ENCODE data around the gene SLC8A2.
A peak's percentile ranks its signal among the peaks of the same experiment; 100 is the strongest.

SLC8A2 gene

GRCh38 chr19:47512183-47512947, 40.7 kb upstream of the SLC8A2 start:
- no peak overlapping the region for H2BK12ac ChIP-seq (ENCODE audit: low read length)
- H2AFZ ChIP-seq (ENCODE audit: insufficient read depth, low read length, poor library complexity) = no peak overlapping the region
- H3K4ac ChIP-seq (ENCODE audit: low read depth, low read length) = peak overlapping the region; percentile 84
- H4K91ac ChIP-seq (ENCODE audit: low read depth, low read length) = no peak overlapping the region
- peaks cover 13 to 18% of the 10 kb centered on the region in 2 experiments for H3K4me1 ChIP-seq (ENCODE audit: control insufficient read depth in 1 of 2, insufficient read depth in 2 of 2, low read length in 2 of 2)
- no peak overlapping the region for H3K9ac ChIP-seq (ENCODE audit: low read length)
- H3K9me3 ChIP-seq (ENCODE audit: insufficient read depth, low read depth, low read length) = no peaks in the 10 kb centered on the region
- no CpG with 5 or more reads among the region's 11 CpGs for WGBS (ENCODE audit: extremely low coverage, insufficient coverage, insufficient read length)
- H3K4me3 ChIP-seq (ENCODE audit: low read depth, low read length) = no peak overlapping the region
- no peak overlapping the region for H2AK5ac ChIP-seq (ENCODE audit: low read length)
- H3K23ac ChIP-seq (ENCODE audit: low read length) = no peak overlapping the region
- no peak overlapping the region for H2BK120ac ChIP-seq (ENCODE audit: insufficient read depth, low read length, poor library complexity)
- peaks cover 8% of the 10 kb centered on the region for H3K79me1 ChIP-seq (ENCODE audit: low read length)
- peaks cover 2 to 5% of the 10 kb centered on the region in 2 experiments for H3K36me3 ChIP-seq (ENCODE audit: control insufficient read depth in 1 of 2, insufficient read depth in 2 of 2, low read length in 2 of 2)
- no peak overlapping the region for H2BK5ac ChIP-seq (ENCODE audit: low read depth, low read length, poor library complexity)
- no peak for DNase-seq
- H3K79me2 ChIP-seq (ENCODE audit: control insufficient read depth, insufficient read depth, low read length, poor library complexity) = peaks cover 23% of the 10 kb centered on the region
- H4K8ac ChIP-seq (ENCODE audit: low read depth, low read length) = no peak overlapping the region
- H3K27me3 ChIP-seq (ENCODE audit: insufficient read depth, low read length) = no peaks in the 10 kb centered on the region
- H3K14ac ChIP-seq (ENCODE audit: low read length) = no peak overlapping the region
- H3K27ac ChIP-seq (ENCODE audit: low read depth, low read length) = no peak overlapping the region
- H3K4me2 ChIP-seq (ENCODE audit: low read length) = no peak overlapping the region
- no peak overlapping the region for H4K12ac ChIP-seq (ENCODE audit: low read depth, low read length)
- H3K18ac ChIP-seq (ENCODE audit: low read length) = no peak overlapping the region

- Histone ChIP-seq H2BK12ac (ENCODE audit: low read length) (no peak overlapping the region), H3K4ac (ENCODE audit: low read depth, low read length) (peak overlapping the region; percentile 38), H3K14ac (ENCODE audit: low read length) (no peak overlapping the region), H3K79me2 (ENCODE audit: control insufficient read depth, insufficient read depth, low read length, poor library complexity) (peaks cover 23% of the 10 kb centered on the region), H3K4me3 (ENCODE audit: low read depth, low read length) (no peak overlapping the region), H3K9me3 (ENCODE audit: insufficient read depth, low read depth, low read length) (no peaks in the 10 kb centered on the region), H4K12ac (ENCODE audit: low read depth, low read length) (no peak overlapping the region), H4K91ac (ENCODE audit: low read depth, low read length) (no peak overlapping the region), H3K23ac (ENCODE audit: low read length) (no peak overlapping the region), H4K8ac (ENCODE audit: low read depth, low read length) (no peak overlapping the region), H2BK120ac (ENCODE audit: insufficient read depth, low read length, poor library complexity) (no peak overlapping the region), H2BK5ac (ENCODE audit: low read depth, low read length, poor library complexity) (no peak overlapping the region), H3K27ac (ENCODE audit: low read depth, low read length) (no peak overlapping the region), H2AK5ac (ENCODE audit: low read length) (no peak overlapping the region), H2AFZ (ENCODE audit: insufficient read depth, low read length, poor library complexity) (no peak overlapping the region), H3K27me3 (ENCODE audit: insufficient read depth, low read length) (no peaks in the 10 kb centered on the region), H3K4me2 (ENCODE audit: low read length) (no peak overlapping the region), H3K9ac (ENCODE audit: low read length) (no peak overlapping the region), H3K18ac (ENCODE audit: low read length) (no peak overlapping the region), H3K36me3 (ENCODE audit: control insufficient read depth in 1 of 2, insufficient read depth in 2 of 2, low read length in 2 of 2) (peaks cover 2 to 5% of the 10 kb centered on the region in 2 experiments), H3K79me1 (ENCODE audit: low read length) (peaks cover 8% of the 10 kb centered on the region), H3K4me1 (ENCODE audit: control insufficient read depth in 1 of 2, insufficient read depth in 2 of 2, low read length in 2 of 2) (peaks cover 17 to 22% of the 10 kb centered on the region in 2 experiments)
- DNase-seq = peak in 1 of 2 donors; percentile 4
- whole genome bisulfite sequencing (ENCODE audit: extremely low coverage, insufficient coverage, insufficient read length) = no CpG with 5 or more reads among the region's 7 CpGs
Measured at GRCh38 chr19:47511681-47512080, 40.0 kb upstream of the SLC8A2 start.

DNA sequence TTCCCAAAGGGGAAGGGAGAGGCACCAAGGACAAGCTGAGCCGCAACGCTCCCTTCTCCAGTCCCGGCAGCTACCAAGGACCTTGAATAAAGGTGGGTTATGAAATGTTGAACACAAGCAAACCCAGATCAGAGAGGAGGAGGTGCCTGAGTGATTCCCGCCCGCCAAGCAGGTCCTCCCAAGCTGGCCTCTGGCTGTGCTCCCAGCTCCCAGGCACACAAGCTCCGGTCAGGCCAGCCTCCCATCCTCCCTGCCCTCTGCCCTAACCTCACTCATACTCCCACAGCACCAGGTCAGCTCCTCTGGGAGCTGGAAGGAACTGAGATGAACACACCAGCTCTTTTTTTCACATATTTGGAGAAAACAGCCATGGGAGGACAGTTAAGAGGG, 39.4 kb upstream of the SLC8A2 start:
- Histone ChIP-seq H3K18ac (ENCODE audit: low read length) (no peak overlapping the region), H3K4me2 (ENCODE audit: low read length) (no peak overlapping the region), H3K27ac (ENCODE audit: low read depth, low read length) (no peak overlapping the region), H2AFZ (ENCODE audit: insufficient read depth, low read length, poor library complexity) (no peak overlapping the region), H3K4me1 (ENCODE audit: control insufficient read depth in 1 of 2, insufficient read depth in 2 of 2, low read length in 2 of 2) (peaks cover 17 to 22% of the 10 kb centered on the region in 2 experiments), H3K9ac (ENCODE audit: low read length) (no peak overlapping the region), H3K79me1 (ENCODE audit: low read length) (peaks cover 8% of the 10 kb centered on the region), H2BK5ac (ENCODE audit: low read depth, low read length, poor library complexity) (no peak overlapping the region), H3K4me3 (ENCODE audit: low read depth, low read length) (no peak overlapping the region), H3K14ac (ENCODE audit: low read length) (no peak overlapping the region), H3K79me2 (ENCODE audit: control insufficient read depth, insufficient read depth, low read length, poor library complexity) (peaks cover 23% of the 10 kb centered on the region), H2AK5ac (ENCODE audit: low read length) (no peak overlapping the region), H3K4ac (ENCODE audit: low read depth, low read length) (peak overlapping the region; percentile 72), H4K91ac (ENCODE audit: low read depth, low read length) (no peak overlapping the region), H3K36me3 (ENCODE audit: control insufficient read depth in 1 of 2, insufficient read depth in 2 of 2, low read length in 2 of 2) (peaks cover 2 to 9% of the 10 kb centered on the region in 2 experiments), H3K23ac (ENCODE audit: low read length) (no peak overlapping the region), H2BK12ac (ENCODE audit: low read length) (no peak overlapping the region), H2BK120ac (ENCODE audit: insufficient read depth, low read length, poor library complexity) (no peak overlapping the region), H3K27me3 (ENCODE audit: insufficient read depth, low read length) (no peaks in the 10 kb centered on the region), H3K9me3 (ENCODE audit: insufficient read depth, low read depth, low read length) (no peaks in the 10 kb centered on the region), H4K12ac (ENCODE audit: low read depth, low read length) (no peak overlapping the region), H4K8ac (ENCODE audit: low read depth, low read length) (no peak overlapping the region)
- DNase-seq = no peak
- no CpG with 5 or more reads among the region's 6 CpGs for WGBS (ENCODE audit: extremely low coverage, insufficient coverage, insufficient read length)

GRCh38 chr19:47510516-47511127, 38.9 kb upstream of the SLC8A2 start:
- Histone ChIP-seq H3K9ac (ENCODE audit: low read length) (no peak overlapping the region), H3K4me2 (ENCODE audit: low read length) (no peak overlapping the region), H3K4me3 (ENCODE audit: low read depth, low read length) (no peak overlapping the region), H2BK120ac (ENCODE audit: insufficient read depth, low read length, poor library complexity) (no peak overlapping the region), H3K79me2 (ENCODE audit: control insufficient read depth, insufficient read depth, low read length, poor library complexity) (peaks cover 23% of the 10 kb centered on the region), H3K36me3 (ENCODE audit: control insufficient read depth in 1 of 2, insufficient read depth in 2 of 2, low read length in 2 of 2) (peaks cover 4 to 10% of the 10 kb centered on the region in 2 experiments), H2BK5ac (ENCODE audit: low read depth, low read length, poor library complexity) (no peak overlapping the region), H3K14ac (ENCODE audit: low read length) (no peak overlapping the region), H2BK12ac (ENCODE audit: low read length) (no peak overlapping the region), H3K4me1 (ENCODE audit: control insufficient read depth in 1 of 2, insufficient read depth in 2 of 2, low read length in 2 of 2) (peaks cover 17 to 22% of the 10 kb centered on the region in 2 experiments), H4K91ac (ENCODE audit: low read depth, low read length) (no peak overlapping the region), H3K79me1 (ENCODE audit: low read length) (peaks cover 7% of the 10 kb centered on the region), H3K9me3 (ENCODE audit: insufficient read depth, low read depth, low read length) (no peaks in the 10 kb centered on the region), H3K23ac (ENCODE audit: low read length) (no peak overlapping the region), H3K27me3 (ENCODE audit: insufficient read depth, low read length) (no peaks in the 10 kb centered on the region), H3K4ac (ENCODE audit: low read depth, low read length) (peak overlapping the region; percentile 72), H3K18ac (ENCODE audit: low read length) (no peak overlapping the region), H2AK5ac (ENCODE audit: low read length) (no peak overlapping the region), H4K8ac (ENCODE audit: low read depth, low read length) (no peak overlapping the region), H2AFZ (ENCODE audit: insufficient read depth, low read length, poor library complexity) (no peak overlapping the region), H3K27ac (ENCODE audit: low read depth, low read length) (no peak overlapping the region), H4K12ac (ENCODE audit: low read depth, low read length) (no peak overlapping the region)
- DNase-seq = no peak
- WGBS (ENCODE audit: extremely low coverage, insufficient coverage, insufficient read length) = no CpG with 5 or more reads among the region's 12 CpGs
